HepG2 (cell line): Measurements from ENCODE around the gene MYO1E. TPM values are rescaled to one million over a fixed set of nuclear protein-coding genes. Genes with fewer than 3 reads are reported as not detected.
A peak's percentile ranks its signal among the peaks of the same experiment; 100 is the strongest.

Experiments
- ATAC-seq: fragments of 200-7000 bp; cut with Tn5 transposase; 3 replicates; pipeline ENCODE4 v1.9.1; 2020; ENCODE audit warnings: mild to moderate bottlenecking, moderate library complexity
- BruUV-seq: library from RNA; stranded (reverse); fragments of 400-500 nt; replicated peaks from 2 replicates; lab custom pipeline; 2021; lab: Mats Ljungman, UMichigan
- CTCF ChIA-PET: fragments of 300-600 bp; formaldehyde crosslinking; extraction: SDS; loops from one replicate; lab custom pipeline; 2021; ENCODE audit warnings: low total read pairs, inconsistent platforms, low intra/inter-chr PET ratio; lab: Yijun Ruan, JAX
- POLR2A ChIA-PET: fragments of 350-600 bp; sonication (Branson Sonifier 250); formaldehyde crosslinking; loops from one replicate; lab custom pipeline; 2020; ENCODE audit warnings: antibody characterized with exemption, inconsistent platforms; lab: Yijun Ruan, JAX
- DNase-seq: peaks from one replicate; pipeline ENCODE4 v3.0.0-alpha.2; 2015; ENCODE audit warnings: low spot score
- FAIRE-seq: peaks from 3 replicates; lab custom pipeline; 2011; peaks lifted over from hg19 to GRCh38; lab: Jason Lieb, UNC
- H2AFZ ChIP-seq: one replicate; pipeline ENCODE4 v1.6.1; 2011; ENCODE audit warnings: low read length, inconsistent platforms
- H3K27ac ChIP-seq: fragments of 300-600 bp; 3 replicates; pipeline ENCODE4 v1.8.0; 2011; ENCODE audit warnings: mixed run types, mild to moderate bottlenecking, mixed read lengths, low read length, inconsistent platforms; ENCODE audit not compliant: insufficient read depth; ENCODE audit errors: extremely low read length
- H3K27me3 ChIP-seq, 2 experiments: fragments of 200-600 bp in 1 of 2; 2 replicates in 1 of 2; 3 replicates in 1 of 2; pipeline versions ENCODE4 v1.6.0 to v1.8.0; 2011; ENCODE audit warnings: low read length in 2 of 2, mild to moderate bottlenecking in 2 of 2, moderate library complexity in 2 of 2, inconsistent platforms in 1 of 2; ENCODE audit not compliant: insufficient read depth in 2 of 2, control insufficient read depth in 1 of 2
- H3K36me3 ChIP-seq, 2 experiments: fragments of 200-600 bp in 1 of 2; replicated peaks in 1 of 2; 2 replicates in 1 of 2; 3 replicates in 1 of 2; pipeline versions ENCODE4 v1.5.1 to v1.8.0; 2011; ENCODE audit warnings: low read length in 2 of 2, inconsistent platforms in 1 of 2; ENCODE audit not compliant: insufficient read depth in 2 of 2, control insufficient read depth in 1 of 2
- H3K4me1 ChIP-seq: 2 replicates; pipeline ENCODE4 v1.5.1; 2012; ENCODE audit warnings: low read length, inconsistent platforms; ENCODE audit not compliant: insufficient read depth
- H3K4me2 ChIP-seq: 2 replicates; pipeline ENCODE4 v1.6.0; 2011; ENCODE audit warnings: low read depth, low read length, inconsistent platforms
- H3K4me3 ChIP-seq, 3 experiments: fragments of 200-600 bp in 1 of 3; sonication (generic), shearing (Covaris generic) in 1 of 3; replicated peaks in 1 of 3; 2 replicates each; pipeline ENCODE4 v1.5.1; 2011 to 2016; ENCODE audit warnings: low read length in 3 of 3, inconsistent platforms in 2 of 3, low read depth in 2 of 3, mild to moderate bottlenecking in 2 of 3, control low read depth in 1 of 3, mixed read lengths in 1 of 3; ENCODE audit not compliant: insufficient read depth in 1 of 3
- H3K79me2 ChIP-seq: one replicate; pipeline ENCODE4 v1.6.1; 2011; ENCODE audit warnings: low read length, inconsistent platforms; ENCODE audit not compliant: insufficient read depth
- H3K9ac ChIP-seq: 2 replicates; pipeline ENCODE4 v1.6.0; 2011; ENCODE audit warnings: mild to moderate bottlenecking, low read depth, low read length, inconsistent platforms; ENCODE audit not compliant: insufficient read depth
- H3K9me3 ChIP-seq: 2 replicates; pipeline ENCODE4 v1.5.1; 2012; ENCODE audit warnings: mild to moderate bottlenecking, low read length
- H4K20me1 ChIP-seq: 2 replicates; pipeline ENCODE4 v1.6.0; 2011; ENCODE audit warnings: inconsistent platforms, mild to moderate bottlenecking, low read length, moderate library complexity; ENCODE audit not compliant: insufficient read depth
- FOXA3 ChIP-seq: IDR thresholded peaks from 2 replicates; pipeline ENCODE4 v1.6.1; 2016; ENCODE audit warnings: missing genetic modification reagents, missing compliant biosample characterization
- ZNF121 ChIP-seq: sonication (generic); formaldehyde crosslinking; IDR thresholded peaks from 2 replicates; pipeline ENCODE4 v1.5.0; 2020; ENCODE audit warnings: mild to moderate bottlenecking, missing genetic modification reagents
- ZSCAN22 ChIP-seq: sonication (generic); formaldehyde crosslinking; IDR thresholded peaks from 2 replicates; pipeline ENCODE4 v1.4.0; 2020; ENCODE audit warnings: mild to moderate bottlenecking, missing genetic modification reagents
- WGBS: methylation state at CpG from one replicate; pipeline ENCODE4 v1.1.6; 2017; ENCODE audit warnings: low lambda C conversion rate; 5-methylcytosine and 5-hydroxymethylcytosine counted together
- in situ Hi-C: cut with HindIII; loops from 2 replicates; pipeline ENCODE4 v1.10.0; 2017; ENCODE audit warnings: low pct_unique_long_range_greater_than_20kb; ENCODE audit not compliant: extremely low pct_ligation_motif_present
- intact Hi-C: fragments of 100-400 bp; cut with micrococcal nuclease; formaldehyde crosslinking; loops from one replicate; pipeline ENCODE4 v1.10.0; 2022; ENCODE audit not compliant: unreplicated experiment
- polyA plus RNA-seq, 8 experiments: library from polyadenylated mRNA; depleted of rRNA in 3 of 8; stranded (reverse) in 7 of 8; unstranded in 1 of 8; fragments of >200 nt; fragmentation: Illumina TruSeq in 4 of 8; extraction: Trizol in 4 of 8; gene quantifications; 2 replicates each; pipeline versions ENCODE4 v1.2.1 to v1.2.3, GENCODE V29; 2011 to 2016; ENCODE audit warnings: low read depth in 4 of 8, missing spikeins in 1 of 8, mixed read lengths in 1 of 8; ENCODE audit not compliant: insufficient read depth in 1 of 8
- total RNA-seq, 5 experiments: library from RNA; depleted of rRNA; stranded (reverse); fragments of >200 nt; fragmentation: Illumina TruSeq; extraction: Trizol; gene quantifications; 2 replicates each; pipeline ENCODE4 v1.2.3, GENCODE V29; 2016; ENCODE audit warnings: low read depth in 1 of 5
- TF ChIP-seq, protein P1 (sequence below): sonication (generic); formaldehyde crosslinking; IDR thresholded peaks from 2 replicates; pipeline ENCODE4 v1.4.0; 2020; ENCODE audit warnings: mild to moderate bottlenecking, missing genetic modification reagents
- TF ChIP-seq, protein P2 (sequence below): sonication (generic); formaldehyde crosslinking; conservative IDR thresholded peaks from 2 replicates; pipeline ENCODE4 v1.4.0; 2020; ENCODE audit warnings: missing genetic modification reagents

Gene MYO1E
- total and polyA plus RNA-seq, 2 of the 13 experiments (the other 11 are each of a cell fraction or from before 2014, with no cell fraction given), result 15.7 to 25.1 TPM

DNA sequence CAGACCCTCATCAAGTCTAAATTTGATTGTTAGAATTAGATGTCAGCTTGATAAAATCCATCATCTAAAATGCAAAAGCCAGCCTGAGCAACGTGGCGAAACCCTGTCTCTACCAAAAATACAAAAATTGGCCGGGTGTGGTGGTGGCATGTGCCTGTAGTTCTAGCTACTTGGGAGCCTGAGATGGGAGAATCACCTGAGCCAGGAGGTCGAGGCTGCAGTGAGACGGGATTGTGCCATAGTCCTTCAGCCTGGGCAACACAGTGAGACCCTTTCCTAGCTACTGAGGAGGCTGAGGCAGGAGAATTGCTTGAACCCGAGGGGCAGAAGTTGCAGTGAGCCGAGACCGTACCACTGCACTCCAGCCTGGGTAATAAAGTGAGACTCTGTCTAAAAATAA, 69.5 kb downstream of the MYO1E start:
- Histone ChIP-seq H3K4me2 (no peak overlapping the region), H3K27ac (no peak overlapping the region), H3K79me2 (peaks cover 3% of the 10 kb centered on the region), H3K4me1 (peaks cover 25% of the 10 kb centered on the region), H3K4me3 (no peak overlapping the region), H4K20me1 (0 out of 2 replicates have a peak, but pooled peaks cover 2% of the 10 kb centered on the region), H3K9ac (no peak overlapping the region), H3K27me3 (no peaks in the 10 kb centered on the region), H2AFZ (no peak overlapping the region), H3K9me3 (no peaks in the 10 kb centered on the region), H3K36me3 (peaks cover 0 to 1% of the 10 kb centered on the region in 2 experiments; a peak in 1 of 5 replicates)
- BruUV-seq, result no TSS peak
- ChIA-PET POLR2A (no interaction called here), CTCF (no interaction called here)
- in situ Hi-C loops (no loop called here), intact Hi-C loops (no loop called here)
- DNase-seq (no peak), ATAC-seq (no peak), FAIRE-seq (no peak)
- TF ChIP-seq, protein P1, sequence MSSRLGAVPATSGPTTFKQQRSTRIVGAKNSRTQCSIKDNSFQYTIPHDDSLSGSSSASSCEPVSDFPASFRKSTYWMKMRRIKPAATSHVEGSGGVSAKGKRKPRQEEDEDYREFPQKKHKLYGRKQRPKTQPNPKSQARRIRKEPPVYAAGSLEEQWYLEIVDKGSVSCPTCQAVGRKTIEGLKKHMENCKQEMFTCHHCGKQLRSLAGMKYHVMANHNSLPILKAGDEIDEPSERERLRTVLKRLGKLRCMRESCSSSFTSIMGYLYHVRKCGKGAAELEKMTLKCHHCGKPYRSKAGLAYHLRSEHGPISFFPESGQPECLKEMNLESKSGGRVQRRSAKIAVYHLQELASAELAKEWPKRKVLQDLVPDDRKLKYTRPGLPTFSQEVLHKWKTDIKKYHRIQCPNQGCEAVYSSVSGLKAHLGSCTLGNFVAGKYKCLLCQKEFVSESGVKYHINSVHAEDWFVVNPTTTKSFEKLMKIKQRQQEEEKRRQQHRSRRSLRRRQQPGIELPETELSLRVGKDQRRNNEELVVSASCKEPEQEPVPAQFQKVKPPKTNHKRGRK (CRISPR knock-in tag), result no peak
- TF ChIP-seq FOXA3, result no peak
- TF ChIP-seq, protein P2, sequence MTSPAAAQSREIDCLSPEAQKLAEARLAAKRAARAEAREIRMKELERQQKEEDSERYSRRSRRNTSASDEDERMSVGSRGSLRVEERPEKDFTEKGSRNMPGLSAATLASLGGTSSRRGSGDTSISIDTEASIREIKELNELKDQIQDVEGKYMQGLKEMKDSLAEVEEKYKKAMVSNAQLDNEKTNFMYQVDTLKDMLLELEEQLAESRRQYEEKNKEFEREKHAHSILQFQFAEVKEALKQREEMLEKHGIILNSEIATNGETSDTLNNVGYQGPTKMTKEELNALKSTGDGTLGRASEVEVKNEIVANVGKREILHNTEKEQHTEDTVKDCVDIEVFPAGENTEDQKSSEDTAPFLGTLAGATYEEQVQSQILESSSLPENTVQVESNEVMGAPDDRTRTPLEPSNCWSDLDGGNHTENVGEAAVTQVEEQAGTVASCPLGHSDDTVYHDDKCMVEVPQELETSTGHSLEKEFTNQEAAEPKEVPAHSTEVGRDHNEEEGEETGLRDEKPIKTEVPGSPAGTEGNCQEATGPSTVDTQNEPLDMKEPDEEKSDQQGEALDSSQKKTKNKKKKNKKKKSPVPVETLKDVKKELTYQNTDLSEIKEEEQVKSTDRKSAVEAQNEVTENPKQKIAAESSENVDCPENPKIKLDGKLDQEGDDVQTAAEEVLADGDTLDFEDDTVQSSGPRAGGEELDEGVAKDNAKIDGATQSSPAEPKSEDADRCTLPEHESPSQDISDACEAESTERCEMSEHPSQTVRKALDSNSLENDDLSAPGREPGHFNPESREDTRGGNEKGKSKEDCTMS (CRISPR knock-in tag), result no peak
- TF ChIP-seq ZNF121 (CRISPR knock-in tag), result peak; percentile 18; the same call in 1 of the 2 replicates
- no peak for TF ChIP-seq ZSCAN22 (CRISPR knock-in tag)
- 98% methylated on average over 8 of the region's 8 CpGs for WGBS
